ENCODE measurements around the gene DCP1A.

DCP1A gene

GRCh38 chr3:53242642-53243041 lies 104.7 kb downstream of the DCP1A start:
- no peak for DNase-seq

GRCh38 chr3:53242155-53242554 lies 105.2 kb downstream of the DCP1A start:
- DNase-seq: no peak

- DNase-seq: no peak
Measured at GRCh38 chr3:53240989-53241972, 106.1 kb downstream of the DCP1A start.

- DNase-seq: no peak
Measured at GRCh38 chr3:53239800-53240199, 107.5 kb downstream of the DCP1A start.

GRCh38 chr3:53238886-53239285 lies 108.5 kb downstream of the DCP1A start:
- DNase-seq: no peak

- DNase-seq: no peak
Measured at GRCh38 chr3:53238051-53238850, 109.1 kb downstream of the DCP1A start.

GRCh38 chr3:53236112-53236841 lies 111.1 kb downstream of the DCP1A start:
- DNase-seq: no peak

- DNase-seq: no peak
Measured at GRCh38 chr3:53235545-53235944, 111.8 kb downstream of the DCP1A start.

GRCh38 chr3:53234841-53235232 lies 112.5 kb downstream of the DCP1A start:
- no peak for DNase-seq

- no peak for DNase-seq
Measured at GRCh38 chr3:53234130-53234840, 113.1 kb downstream of the DCP1A start.
